Measurements from ENCODE around the gene EEPD1.
"Not testable (repeated sequence)": the region's sequence is repeated elsewhere in the genome, so short reads cannot be mapped to it uniquely, and the experiment has no call there.

Gene EEPD1

DNA sequence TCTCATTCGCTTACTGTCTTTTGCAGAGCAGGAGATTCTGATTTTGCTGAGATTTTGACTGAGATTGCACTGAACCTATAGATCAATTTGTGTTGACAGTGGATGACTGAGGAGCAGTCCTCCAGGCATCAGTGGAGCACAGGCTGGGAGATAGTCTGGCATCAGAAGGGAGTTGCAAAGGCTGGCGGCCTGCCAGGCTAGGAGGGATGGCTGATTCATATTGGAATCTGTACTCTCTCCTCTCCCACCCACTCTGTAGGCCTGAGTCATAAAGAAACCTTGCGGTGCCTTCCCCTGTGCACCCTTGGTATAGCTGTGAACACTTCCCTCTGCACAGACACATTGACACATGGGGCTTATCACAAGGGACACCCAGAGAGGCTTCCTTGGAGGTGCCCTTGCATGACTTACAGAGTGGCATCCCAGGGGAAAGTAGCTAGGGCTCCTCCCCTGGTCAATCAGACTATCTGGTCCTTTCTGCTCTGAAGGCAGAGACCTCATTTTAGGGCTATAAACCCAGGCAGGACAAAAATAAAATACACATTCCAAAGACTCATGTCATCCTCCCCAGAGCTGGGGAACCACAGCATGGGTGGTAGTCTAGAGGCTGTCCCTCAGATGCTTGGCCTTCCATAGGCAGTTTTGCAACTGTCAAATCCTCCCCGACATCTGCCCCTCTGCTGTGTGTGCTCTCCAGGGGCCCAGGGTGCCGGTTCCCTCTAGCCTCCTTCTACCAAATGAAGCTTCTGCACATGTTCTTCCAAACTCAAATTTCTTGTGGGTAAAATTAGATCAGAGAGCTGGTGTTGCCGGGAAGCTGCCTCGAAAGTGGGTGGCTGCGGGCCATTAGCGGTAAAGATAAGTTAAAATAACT is 37.4 kb upstream of the EEPD1 start:
- H3K4me1 ChIP-seq (ENCODE audit: control insufficient read depth in 1 of 2, insufficient read depth in 2 of 2, low read length in 2 of 2): peaks cover 26 to 27% of the 10 kb centered on the region in 2 donors
- H3K36me3 ChIP-seq (ENCODE audit: control insufficient read depth in 1 of 2, insufficient read depth in 2 of 2, low read length in 2 of 2): no peaks in the 10 kb centered on the region
- H3K9me3 ChIP-seq (ENCODE audit: control insufficient read depth in 1 of 2, low read length in 2 of 2): no peaks in the 10 kb centered on the region
- H3K9ac ChIP-seq (ENCODE audit: low read depth in 1 of 2, low read length in 2 of 2): no peak overlapping the region
- H3K4me3 ChIP-seq (ENCODE audit: low read depth in 1 of 2, low read length in 2 of 2): no peak overlapping the region
- H3K27ac ChIP-seq (ENCODE audit: low read depth, low read length): no peak overlapping the region
- H3K27me3 ChIP-seq (ENCODE audit: control insufficient read depth in 1 of 2, insufficient read depth in 2 of 2, low read length in 2 of 2): no peaks in the 10 kb centered on the region

DNA sequence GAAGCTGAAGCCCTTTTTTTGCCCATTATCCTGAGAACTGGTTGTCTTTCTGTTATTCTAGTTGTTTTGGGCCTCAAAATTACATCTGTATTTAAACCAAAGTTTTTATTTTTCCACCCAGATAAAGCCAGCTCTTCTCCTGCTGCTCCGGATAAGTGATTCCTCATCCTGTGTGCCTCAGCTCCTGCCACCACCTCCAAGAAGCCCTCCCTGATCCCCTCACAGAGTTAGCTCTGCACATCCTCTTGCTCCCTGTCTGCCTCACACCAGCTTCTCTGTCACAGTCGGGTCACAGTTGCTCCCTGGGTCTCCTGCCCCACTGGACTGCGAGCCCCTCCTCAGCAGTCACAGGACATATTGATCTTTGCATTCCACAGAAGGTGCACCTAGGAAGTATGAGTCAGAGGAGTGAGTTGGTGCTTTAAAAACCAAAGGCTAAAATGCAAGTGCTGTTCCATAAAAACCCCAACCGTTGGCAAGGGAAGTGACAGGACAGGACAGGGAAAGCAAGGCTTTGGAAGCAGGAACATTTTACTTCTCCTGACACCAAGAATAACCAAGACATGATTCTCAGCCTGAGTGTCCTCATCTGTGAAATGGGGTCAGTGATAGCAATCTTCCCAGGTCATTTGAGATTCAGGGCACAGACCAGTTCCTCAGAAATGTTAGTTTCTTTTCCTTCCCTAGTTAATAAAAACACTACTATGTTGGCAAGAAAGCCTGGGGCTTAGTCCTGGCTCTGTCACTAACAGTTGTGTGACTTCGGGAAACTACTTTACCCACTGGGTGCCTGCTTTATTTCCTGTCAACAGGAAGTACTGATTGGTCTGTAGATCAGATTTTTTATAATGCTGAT is 36.5 kb upstream of the EEPD1 start:
- H3K4me1 ChIP-seq (ENCODE audit: control insufficient read depth in 1 of 2, insufficient read depth in 2 of 2, low read length in 2 of 2): peaks cover 26 to 27% of the 10 kb centered on the region in 2 donors
- no peak overlapping the region for H3K4me3 ChIP-seq (ENCODE audit: low read depth in 1 of 2, low read length in 2 of 2)
- H3K27me3 ChIP-seq (ENCODE audit: control insufficient read depth in 1 of 2, insufficient read depth in 2 of 2, low read length in 2 of 2): no peaks in the 10 kb centered on the region
- no peak overlapping the region for H3K9ac ChIP-seq (ENCODE audit: low read depth in 1 of 2, low read length in 2 of 2)
- H3K27ac ChIP-seq (ENCODE audit: low read depth, low read length): no peak overlapping the region
- H3K9me3 ChIP-seq (ENCODE audit: control insufficient read depth in 1 of 2, low read length in 2 of 2): no peaks in the 10 kb centered on the region
- no peaks in the 10 kb centered on the region for H3K36me3 ChIP-seq (ENCODE audit: control insufficient read depth in 1 of 2, insufficient read depth in 2 of 2, low read length in 2 of 2)

DNA sequence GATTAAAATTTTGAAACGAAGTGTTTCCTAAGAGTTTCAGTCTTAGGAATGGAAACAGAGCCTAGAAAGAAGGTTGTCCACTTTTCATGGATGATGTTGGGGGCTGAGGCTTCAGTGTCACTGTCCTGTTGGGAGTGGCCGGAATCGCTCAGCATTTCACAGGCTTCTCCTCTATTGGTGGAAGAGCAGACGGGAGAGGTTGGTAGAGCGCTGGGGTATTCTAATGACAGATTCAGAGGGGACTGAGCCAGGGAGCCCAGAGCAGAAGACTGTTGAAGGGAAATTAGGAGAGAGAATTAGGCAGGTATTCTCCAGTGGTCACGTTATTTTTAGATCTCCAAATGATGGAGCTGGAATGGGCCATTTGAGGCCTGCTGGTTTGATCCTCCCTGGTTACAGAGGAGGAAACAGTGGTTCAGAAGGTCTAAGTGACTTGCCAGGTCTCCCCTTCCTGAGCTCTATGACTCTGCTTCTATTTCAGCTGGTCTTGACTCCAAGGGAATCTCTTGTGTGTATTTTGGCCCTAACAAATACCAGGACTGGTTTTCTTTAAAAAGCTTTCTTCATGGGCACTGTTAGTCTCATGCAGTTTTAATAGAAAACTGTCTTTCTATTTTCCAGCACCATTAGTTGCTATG is 35.7 kb upstream of the EEPD1 start:
- H3K36me3 ChIP-seq (ENCODE audit: control insufficient read depth in 1 of 2, insufficient read depth in 2 of 2, low read length in 2 of 2): no peaks in the 10 kb centered on the region
- H3K4me1 ChIP-seq (ENCODE audit: control insufficient read depth in 1 of 2, insufficient read depth in 2 of 2, low read length in 2 of 2): peaks cover 26 to 27% of the 10 kb centered on the region in 2 donors
- no peaks in the 10 kb centered on the region for H3K9me3 ChIP-seq (ENCODE audit: control insufficient read depth in 1 of 2, low read length in 2 of 2)
- H3K27ac ChIP-seq (ENCODE audit: low read depth, low read length): no peak overlapping the region
- H3K4me3 ChIP-seq (ENCODE audit: low read depth in 1 of 2, low read length in 2 of 2): no peak overlapping the region
- H3K9ac ChIP-seq (ENCODE audit: low read depth in 1 of 2, low read length in 2 of 2): no peak overlapping the region
- no peaks in the 10 kb centered on the region for H3K27me3 ChIP-seq (ENCODE audit: control insufficient read depth in 1 of 2, insufficient read depth in 2 of 2, low read length in 2 of 2)

DNA sequence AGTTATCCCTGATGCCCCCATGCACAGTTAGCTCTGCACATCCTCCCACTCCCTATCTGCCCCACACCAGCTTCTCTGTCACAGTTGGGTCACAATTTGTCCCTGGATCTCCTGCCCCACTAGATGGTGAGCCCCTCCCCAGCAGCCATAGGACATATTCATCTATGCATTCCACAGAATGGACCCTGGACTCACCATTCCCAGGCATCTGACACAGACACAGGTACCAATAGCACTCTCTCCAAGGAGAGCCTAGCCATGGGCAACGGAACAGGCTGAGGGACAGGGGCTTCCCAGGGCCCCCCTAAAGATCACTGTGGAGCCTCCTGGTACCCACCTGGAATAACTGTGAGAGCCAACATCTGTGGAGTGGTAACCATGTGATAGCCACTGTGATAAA is 34.7 kb upstream of the EEPD1 start:
- Histone ChIP-seq H3K36me3 (ENCODE audit: control insufficient read depth in 1 of 2, insufficient read depth in 2 of 2, low read length in 2 of 2) (no peaks in the 10 kb centered on the region), H3K4me1 (ENCODE audit: control insufficient read depth in 1 of 2, insufficient read depth in 2 of 2, low read length in 2 of 2) (peaks cover 26 to 27% of the 10 kb centered on the region in 2 donors), H3K9ac (ENCODE audit: low read depth in 1 of 2, low read length in 2 of 2) (no peak overlapping the region), H3K4me3 (ENCODE audit: low read depth in 1 of 2, low read length in 2 of 2) (no peak overlapping the region), H3K27me3 (ENCODE audit: control insufficient read depth in 1 of 2, insufficient read depth in 2 of 2, low read length in 2 of 2) (no peaks in the 10 kb centered on the region), H3K9me3 (ENCODE audit: control insufficient read depth in 1 of 2, low read length in 2 of 2) (no peaks in the 10 kb centered on the region), H3K27ac (ENCODE audit: low read depth, low read length) (no peak overlapping the region)

DNA sequence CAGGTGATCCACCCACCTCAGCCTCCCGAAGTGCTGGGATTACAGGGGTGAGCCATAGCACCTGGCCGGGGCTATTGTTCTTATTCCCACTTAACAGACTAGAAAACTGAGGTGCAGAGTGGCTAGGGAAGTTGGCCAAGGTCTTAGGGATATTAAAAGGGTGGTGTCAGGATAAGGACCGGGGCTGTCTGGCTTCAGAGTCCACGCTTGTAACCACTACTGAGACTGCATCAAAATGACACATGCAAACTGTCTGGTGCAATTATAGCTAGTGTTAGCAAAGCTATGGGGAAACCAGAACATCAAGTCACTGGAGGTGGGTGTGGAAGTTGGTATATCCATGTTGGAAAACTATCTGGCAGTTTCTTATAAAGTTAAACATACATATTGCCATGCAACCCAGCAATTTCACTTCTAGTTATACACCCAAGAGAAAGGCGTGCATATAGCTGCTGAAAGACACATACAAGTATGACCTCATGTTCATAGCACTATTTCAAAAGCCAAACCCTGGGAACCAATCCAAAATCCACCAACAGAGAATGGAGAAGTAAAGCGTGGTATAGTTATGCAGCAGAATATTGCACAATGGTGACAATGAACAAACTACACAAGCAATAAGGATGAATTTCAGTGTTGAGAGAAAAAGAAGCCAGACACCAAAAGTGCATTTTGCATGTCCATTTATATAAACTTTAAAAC is 33.9 kb upstream of the EEPD1 start:
- Histone ChIP-seq H3K27ac (ENCODE audit: low read depth, low read length) (no peak overlapping the region), H3K36me3 (ENCODE audit: control insufficient read depth in 1 of 2, insufficient read depth in 2 of 2, low read length in 2 of 2) (no peaks in the 10 kb centered on the region), H3K27me3 (ENCODE audit: control insufficient read depth in 1 of 2, insufficient read depth in 2 of 2, low read length in 2 of 2) (no peaks in the 10 kb centered on the region), H3K4me1 (ENCODE audit: control insufficient read depth in 1 of 2, insufficient read depth in 2 of 2, low read length in 2 of 2) (peaks cover 26 to 27% of the 10 kb centered on the region in 2 donors), H3K4me3 (ENCODE audit: low read depth in 1 of 2, low read length in 2 of 2) (no peak overlapping the region), H3K9ac (ENCODE audit: low read depth in 1 of 2, low read length in 2 of 2) (no peak overlapping the region), H3K9me3 (ENCODE audit: control insufficient read depth in 1 of 2, low read length in 2 of 2) (no peaks in the 10 kb centered on the region)

DNA sequence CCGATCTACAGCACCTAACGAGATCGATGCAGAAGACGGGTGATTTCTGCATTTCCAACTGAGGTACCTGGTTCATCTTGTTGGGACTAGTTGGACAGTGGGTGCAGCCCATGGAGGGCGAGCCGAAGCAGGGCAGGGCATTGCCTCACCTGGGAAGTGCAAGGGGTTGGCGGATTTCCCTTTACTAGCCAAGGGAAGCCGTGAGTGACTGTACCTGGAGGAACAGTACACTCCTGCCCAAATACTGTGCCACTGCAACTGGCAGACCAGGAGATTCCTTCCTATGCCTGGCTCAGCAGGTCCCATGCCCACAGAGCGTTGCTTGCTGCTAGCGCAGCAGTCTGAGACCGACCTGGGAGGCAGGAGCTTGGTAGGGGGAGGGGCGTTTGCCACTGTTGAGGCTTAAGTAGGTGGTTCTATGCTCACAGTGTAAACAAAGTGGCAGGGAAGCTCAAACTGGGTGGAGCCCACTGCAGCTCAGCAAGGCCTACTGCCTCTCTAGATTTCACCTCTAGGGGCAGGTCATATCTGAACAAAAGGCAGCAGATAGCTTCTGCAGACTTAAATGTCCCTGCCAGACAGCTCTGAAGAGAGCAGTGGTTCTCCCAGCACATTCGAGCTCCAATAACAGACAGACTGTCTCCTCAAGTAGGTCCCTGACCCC is 32.9 kb upstream of the EEPD1 start:
- H3K36me3 ChIP-seq (ENCODE audit: control insufficient read depth in 1 of 2, insufficient read depth in 2 of 2, low read length in 2 of 2); H3K4me3 ChIP-seq (ENCODE audit: low read depth in 1 of 2, low read length in 2 of 2); H3K27me3 ChIP-seq (ENCODE audit: control insufficient read depth in 1 of 2, insufficient read depth in 2 of 2, low read length in 2 of 2); H3K9me3 ChIP-seq (ENCODE audit: control insufficient read depth in 1 of 2, low read length in 2 of 2); H3K27ac ChIP-seq (ENCODE audit: low read depth, low read length); H3K9ac ChIP-seq (ENCODE audit: low read depth in 1 of 2, low read length in 2 of 2): not testable (repeated sequence)
- H3K4me1 ChIP-seq (ENCODE audit: control insufficient read depth in 1 of 2, insufficient read depth in 2 of 2, low read length in 2 of 2): peaks cover 25 to 27% of the 10 kb centered on the region in 2 donors

DNA sequence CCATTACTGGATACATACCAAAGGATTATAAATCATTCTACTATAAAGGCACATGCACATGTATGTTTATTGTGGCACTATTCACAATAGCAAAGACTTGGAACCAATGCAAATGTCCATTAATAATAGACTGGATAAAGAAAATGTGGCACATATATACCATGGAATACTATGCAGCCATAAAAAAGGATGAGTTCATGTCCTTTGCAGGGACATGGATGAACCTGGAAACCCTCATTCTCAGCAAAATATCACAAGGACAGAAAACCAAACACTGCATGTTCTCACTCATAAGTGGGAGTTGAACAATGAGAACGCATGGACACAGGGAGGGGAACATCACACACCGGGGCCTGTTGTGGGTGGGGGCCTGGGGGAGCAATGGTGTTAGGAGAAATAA is 27.4 kb upstream of the EEPD1 start:
- H3K27ac ChIP-seq (ENCODE audit: low read depth, low read length); H3K9ac ChIP-seq (ENCODE audit: low read depth in 1 of 2, low read length in 2 of 2); H3K27me3 ChIP-seq (ENCODE audit: control insufficient read depth in 1 of 2, insufficient read depth in 2 of 2, low read length in 2 of 2); H3K9me3 ChIP-seq (ENCODE audit: control insufficient read depth in 1 of 2, low read length in 2 of 2); H3K36me3 ChIP-seq (ENCODE audit: control insufficient read depth in 1 of 2, insufficient read depth in 2 of 2, low read length in 2 of 2); H3K4me3 ChIP-seq (ENCODE audit: low read depth in 1 of 2, low read length in 2 of 2): not testable (repeated sequence)
- peaks cover 19 to 20% of the 10 kb centered on the region in 2 donors for H3K4me1 ChIP-seq (ENCODE audit: control insufficient read depth in 1 of 2, insufficient read depth in 2 of 2, low read length in 2 of 2)

DNA sequence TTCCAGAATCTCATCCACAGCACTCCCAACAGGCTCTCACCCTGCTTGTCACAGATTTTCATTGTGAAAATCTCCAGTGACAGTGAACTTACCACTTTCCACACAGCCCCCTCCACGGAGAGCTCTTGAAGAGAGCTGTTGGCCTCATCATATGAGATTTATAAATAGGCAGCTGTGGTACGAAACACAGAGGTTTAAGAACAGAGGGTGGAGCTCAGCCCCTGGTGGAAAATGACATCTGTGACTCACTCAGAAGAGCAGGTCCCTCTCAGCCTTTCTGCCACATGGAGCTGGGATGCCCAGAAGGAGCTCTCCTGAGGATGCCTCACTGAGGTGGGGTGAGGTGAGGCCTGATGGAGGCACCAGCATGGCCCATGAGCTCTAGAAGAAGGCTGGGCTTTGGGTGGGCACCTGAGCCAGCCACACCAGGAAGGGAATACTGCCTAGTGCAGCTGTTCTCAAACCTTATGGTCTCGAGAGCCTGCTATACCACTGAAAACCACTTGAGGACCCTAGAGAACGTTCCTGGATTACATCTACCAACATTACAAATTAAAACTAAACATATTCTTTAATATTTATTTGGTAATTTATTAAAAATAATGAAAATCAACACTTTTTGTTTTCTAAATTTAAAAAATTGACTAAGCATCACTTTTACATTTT is 25.8 kb upstream of the EEPD1 start:
- Histone ChIP-seq H3K4me1 (ENCODE audit: control insufficient read depth in 1 of 2, insufficient read depth in 2 of 2, low read length in 2 of 2) (peaks cover 19 to 20% of the 10 kb centered on the region in 2 donors), H3K9me3 (ENCODE audit: control insufficient read depth in 1 of 2, low read length in 2 of 2) (no peaks in the 10 kb centered on the region), H3K4me3 (ENCODE audit: low read depth in 1 of 2, low read length in 2 of 2) (no peak overlapping the region), H3K9ac (ENCODE audit: low read depth in 1 of 2, low read length in 2 of 2) (no peak overlapping the region), H3K27me3 (ENCODE audit: control insufficient read depth in 1 of 2, insufficient read depth in 2 of 2, low read length in 2 of 2) (no peaks in the 10 kb centered on the region), H3K36me3 (ENCODE audit: control insufficient read depth in 1 of 2, insufficient read depth in 2 of 2, low read length in 2 of 2) (no peaks in the 10 kb centered on the region), H3K27ac (ENCODE audit: low read depth, low read length) (no peak overlapping the region)

DNA sequence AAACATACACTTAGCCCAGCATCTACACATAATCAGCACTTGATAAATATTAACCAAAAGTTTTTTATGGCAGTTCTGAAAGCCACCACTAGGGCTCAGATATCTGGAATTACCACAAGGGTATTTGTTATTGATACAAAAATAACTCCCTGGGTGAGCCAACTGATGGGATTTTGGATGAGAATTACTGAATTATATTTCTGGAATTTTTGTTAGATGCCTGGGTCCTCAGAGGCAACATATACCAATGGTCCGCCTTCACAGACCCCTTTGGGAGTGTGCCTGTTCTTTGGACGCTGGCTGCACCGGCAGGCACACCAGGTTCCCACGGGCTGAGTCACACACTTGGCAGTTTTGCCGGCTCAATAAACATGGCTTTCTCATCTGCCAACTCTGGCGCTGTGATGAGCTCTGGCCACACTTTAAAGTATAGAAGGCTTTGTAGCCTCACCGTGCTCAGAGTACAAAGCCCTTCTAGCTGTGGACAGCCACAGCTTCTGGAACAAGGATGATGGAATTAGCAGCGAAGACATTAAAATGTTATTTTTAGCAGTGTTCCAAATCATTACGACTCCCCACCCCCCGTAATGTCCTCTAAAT is 24.5 kb upstream of the EEPD1 start:
- H3K4me1 ChIP-seq (ENCODE audit: control insufficient read depth in 1 of 2, insufficient read depth in 2 of 2, low read length in 2 of 2): peaks cover 19 to 20% of the 10 kb centered on the region in 2 donors
- peak overlapping the region in 1 of 2 donors; percentile 18 for H3K9ac ChIP-seq (ENCODE audit: low read depth in 1 of 2, low read length in 2 of 2)
- no peaks in the 10 kb centered on the region for H3K27me3 ChIP-seq (ENCODE audit: control insufficient read depth in 1 of 2, insufficient read depth in 2 of 2, low read length in 2 of 2)
- no peaks in the 10 kb centered on the region for H3K9me3 ChIP-seq (ENCODE audit: control insufficient read depth in 1 of 2, low read length in 2 of 2)
- H3K36me3 ChIP-seq (ENCODE audit: control insufficient read depth in 1 of 2, insufficient read depth in 2 of 2, low read length in 2 of 2): no peaks in the 10 kb centered on the region
- H3K27ac ChIP-seq (ENCODE audit: low read depth, low read length): peak overlapping the region; percentile 33
- peak overlapping the region; percentile 43 to 44 for H3K4me3 ChIP-seq (ENCODE audit: low read depth in 1 of 2, low read length in 2 of 2)

Data from duodenal mucosa (tissue), 2 donors.